ENCODE data around the gene TRIM24. TPM values are rescaled to one million over a fixed set of nuclear protein-coding genes. Genes with fewer than 3 reads are reported as not detected.

The TRIM24 gene
- polyA plus RNA-seq, 3 donors = 3.5 to 8.9 (median 6.0) TPM

- H3K27ac Mint-ChIP-seq = peak overlapping the region in 1 of 7 donors; percentile 27
- Histone ChIP-seq H3K27ac (ENCODE audit: low read depth in 1 of 2, low read length in 2 of 2) (peak overlapping the region in 1 of 2 donors; percentile 50), H3K9me3 (replicated peaks in 1 of 2; ENCODE audit: control insufficient read depth in 1 of 2, insufficient read depth in 1 of 2, low read length in 2 of 2) (peaks cover 0 to 3% of the 10 kb centered on the region in 2 donors), H3K9ac (ENCODE audit: insufficient read depth, low read length, poor library complexity, severe bottlenecking) (no peak overlapping the region), H2AFZ (ENCODE audit: insufficient read depth, low read depth, low read length, poor library complexity, severe bottlenecking) (no peak overlapping the region), H3K4me3 (replicated peaks in 1 of 3; ENCODE audit: low read depth in 2 of 3, low read length in 3 of 3) (no peak overlapping the region), H4K20me1 (ENCODE audit: insufficient read depth, low read length) (peaks cover 22% of the 10 kb centered on the region), H3K79me2 (ENCODE audit: insufficient read depth, low read length) (peaks cover 52% of the 10 kb centered on the region), H3K4me1 (ENCODE audit: control insufficient read depth in 1 of 2, insufficient read depth in 2 of 2, low read length in 2 of 2) (no peaks in the 10 kb centered on the region), H3K36me3 (replicated peaks in 1 of 2; ENCODE audit: control insufficient read depth in 1 of 2, insufficient read depth in 2 of 2, low read length in 2 of 2) (peaks cover 20 to 71% of the 10 kb centered on the region in 2 donors), H3K4me2 (replicated peaks; ENCODE audit: extremely low read depth, low read length, poor library complexity, severe bottlenecking) (no peak overlapping the region), H3K27me3 (ENCODE audit: control insufficient read depth in 2 of 2, insufficient read depth in 2 of 2, low read length in 2 of 2) (no peaks in the 10 kb centered on the region)
- peaks cover 49 to 73% of the 10 kb centered on the region in 2 donors for H3K36me3 Mint-ChIP-seq
- TF ChIP-seq CTCF (IDR thresholded peaks at IDR 0.05) = no peak
- peaks cover 0 to 7% (median 2%) of the 10 kb centered on the region in 7 donors for H3K9me3 Mint-ChIP-seq
- H3K4me3 Mint-ChIP-seq = no peak overlapping the region
- 100% methylated on average over 1 of the region's 1 CpG for WGBS (ENCODE audit: insufficient coverage)
- H3K27me3 Mint-ChIP-seq (ENCODE audit: low read depth in 3 of 3) = peaks cover 0 to 1% (median 0%) of the 10 kb centered on the region in 3 donors
- intact Hi-C loops (cut with micrococcal nuclease) = no loop called here
- DNase-seq = no peak
- H3K4me1 Mint-ChIP-seq = no peaks in the 10 kb centered on the region
These were observed 52.8 kb downstream of the TRIM24 start for GRCh38 chr7:138512885-138513284.

GRCh38 chr7:138513344-138513871 is 53.3 kb downstream of the TRIM24 start:
- H3K79me2 ChIP-seq (ENCODE audit: insufficient read depth, low read length) = peaks cover 48% of the 10 kb centered on the region
- H3K27me3 ChIP-seq (ENCODE audit: control insufficient read depth in 2 of 2, insufficient read depth in 2 of 2, low read length in 2 of 2) = no peaks in the 10 kb centered on the region
- Mint-ChIP-seq H3K27me3 (ENCODE audit: low read depth in 3 of 3) (peaks cover 0 to 1% (median 0%) of the 10 kb centered on the region in 3 donors), H3K36me3 (peaks cover 44 to 70% of the 10 kb centered on the region in 2 donors), H3K27ac (peak overlapping the region in 3 of 7 donors; percentile 25 to 27 (median 26)), H3K4me3 (no peak overlapping the region), H3K4me1 (no peaks in the 10 kb centered on the region), H3K9me3 (peaks cover 0 to 7% (median 2%) of the 10 kb centered on the region in 7 donors)
- H3K9ac ChIP-seq (ENCODE audit: insufficient read depth, low read length, poor library complexity, severe bottlenecking) = no peak overlapping the region
- H3K27ac ChIP-seq (ENCODE audit: low read depth in 1 of 2, low read length in 2 of 2) = peak overlapping the region in 1 of 2 donors; percentile 50
- peaks cover 18% of the 10 kb centered on the region for H4K20me1 ChIP-seq (ENCODE audit: insufficient read depth, low read length)
- peaks cover 0 to 3% of the 10 kb centered on the region in 2 donors for H3K9me3 ChIP-seq (replicated peaks in 1 of 2; ENCODE audit: control insufficient read depth in 1 of 2, insufficient read depth in 1 of 2, low read length in 2 of 2)
- intact Hi-C loops (cut with micrococcal nuclease) = no loop called here
- H3K4me3 ChIP-seq (replicated peaks in 1 of 3; ENCODE audit: low read depth in 2 of 3, low read length in 3 of 3) = no peak overlapping the region
- WGBS (ENCODE audit: insufficient coverage) = 100% methylated on average over 1 of the region's 4 CpGs
- TF ChIP-seq CTCF (IDR thresholded peaks at IDR 0.05) = no peak
- H2AFZ ChIP-seq (ENCODE audit: insufficient read depth, low read depth, low read length, poor library complexity, severe bottlenecking) = no peak overlapping the region
- no peak overlapping the region for H3K4me2 ChIP-seq (replicated peaks; ENCODE audit: extremely low read depth, low read length, poor library complexity, severe bottlenecking)
- peaks cover 21 to 74% of the 10 kb centered on the region in 2 donors for H3K36me3 ChIP-seq (replicated peaks in 1 of 2; ENCODE audit: control insufficient read depth in 1 of 2, insufficient read depth in 2 of 2, low read length in 2 of 2)
- H3K4me1 ChIP-seq (ENCODE audit: control insufficient read depth in 1 of 2, insufficient read depth in 2 of 2, low read length in 2 of 2) = no peaks in the 10 kb centered on the region
- DNase-seq = no peak

Data from CD14-positive monocyte (primary cell).